ENCODE data around the gene ZNF680. TPM values are rescaled to one million over a fixed set of nuclear protein-coding genes. Genes with fewer than 3 reads are reported as not detected.
"Not testable (repeated sequence)": the region's sequence is repeated elsewhere in the genome, so short reads cannot be mapped to it uniquely, and the experiment has no call there.

Gene ZNF680
- total RNA-seq, 1 donor from 2014 or later: 7.1 TPM

GRCh38 chr7:64569372-64570283 is 6.8 kb upstream of the ZNF680 start:
- Histone ChIP-seq H3K9ac (ENCODE audit: low read length) (peak overlapping the region; percentile 23), H3K4me2 (ENCODE audit: low read length) (peak overlapping the region; percentile 84), H2AFZ (ENCODE audit: low read depth, low read length) (peak overlapping the region; percentile 93), H3K4me3 (ENCODE audit: insufficient read depth, low read depth, low read length) (peak overlapping the region; percentile 51)
- not testable (repeated sequence) for H4K20me1 ChIP-seq (ENCODE audit: insufficient read depth, low read length); H3K27ac ChIP-seq (ENCODE audit: low read depth, low read length); H3K36me3 ChIP-seq (ENCODE audit: insufficient read depth, low read length); H3K36me3 Mint-ChIP-seq (ENCODE audit: low read depth, unreplicated experiment); H3K79me2 ChIP-seq (ENCODE audit: insufficient read depth, low read length); H3K27me3 ChIP-seq (ENCODE audit: insufficient read depth, low read length); H3K27ac Mint-ChIP-seq (ENCODE audit: unreplicated experiment); FAIRE-seq; H3K9me3 Mint-ChIP-seq (ENCODE audit: unreplicated experiment); H3K9me3 ChIP-seq (ENCODE audit: insufficient read depth, low read depth, low read length); H3K4me1 ChIP-seq (ENCODE audit: insufficient read depth, low read length); H3K4me1 Mint-ChIP-seq (ENCODE audit: low read depth, unreplicated experiment)
- H3K4me3 Mint-ChIP-seq (ENCODE audit: unreplicated experiment): peak overlapping the region; percentile 70
- H3K27me3 Mint-ChIP-seq (ENCODE audit: low read depth, unreplicated experiment): peaks cover 13% of the 10 kb centered on the region
- peak; percentile 9 for TF ChIP-seq CTCF (IDR thresholded peaks at IDR 0.05; ENCODE audit: insufficient read depth, low read depth, low read length)
- peak; percentile 22 for DNase-seq (ENCODE audit: low read depth)

GRCh38 chr7:64562256-64562625 is 630 bp downstream of the ZNF680 start:
- Histone ChIP-seq H3K9ac (ENCODE audit: low read length) (peak overlapping the region; percentile 93), H2AFZ (ENCODE audit: low read depth, low read length) (peak overlapping the region; percentile 96), H3K4me2 (ENCODE audit: low read length) (peak overlapping the region; percentile 83), H3K4me1 (ENCODE audit: insufficient read depth, low read length) (peaks cover 12% of the 10 kb centered on the region), H3K9me3 (ENCODE audit: insufficient read depth, low read depth, low read length) (no peaks in the 10 kb centered on the region), H4K20me1 (ENCODE audit: insufficient read depth, low read length) (no peaks in the 10 kb centered on the region), H3K36me3 (ENCODE audit: insufficient read depth, low read length) (no peaks in the 10 kb centered on the region), H3K79me2 (ENCODE audit: insufficient read depth, low read length) (peaks cover 44% of the 10 kb centered on the region), H3K27ac (ENCODE audit: low read depth, low read length) (peak overlapping the region; percentile 87), H3K4me3 (ENCODE audit: insufficient read depth, low read depth, low read length) (peak overlapping the region; percentile 96), H3K27me3 (ENCODE audit: insufficient read depth, low read length) (no peaks in the 10 kb centered on the region)
- DNase-seq (ENCODE audit: low read depth) (peak; percentile 9), FAIRE-seq (no peak)
- H3K36me3 Mint-ChIP-seq (ENCODE audit: low read depth, unreplicated experiment): peaks cover 8% of the 10 kb centered on the region
- H3K27me3 Mint-ChIP-seq (ENCODE audit: low read depth, unreplicated experiment): no peaks in the 10 kb centered on the region
- no peaks in the 10 kb centered on the region for H3K9me3 Mint-ChIP-seq (ENCODE audit: unreplicated experiment)
- H3K4me1 Mint-ChIP-seq (ENCODE audit: low read depth, unreplicated experiment): peaks cover 10% of the 10 kb centered on the region
- TF ChIP-seq EZH2 (IDR thresholded peaks at IDR 0.05; ENCODE audit: insufficient read depth, low read length) (no peak), CTCF (IDR thresholded peaks at IDR 0.05; ENCODE audit: insufficient read depth, low read depth, low read length) (no peak)
- H3K4me3 Mint-ChIP-seq (ENCODE audit: unreplicated experiment): peak overlapping the region; percentile 99
- peak overlapping the region; percentile 98 for H3K27ac Mint-ChIP-seq (ENCODE audit: unreplicated experiment)

- no peak for TF ChIP-seq CTCF (IDR thresholded peaks at IDR 0.05; ENCODE audit: insufficient read depth, low read depth, low read length)
- TF ChIP-seq EZH2 (IDR thresholded peaks at IDR 0.05; ENCODE audit: insufficient read depth, low read length): no peak
- H3K4me1 Mint-ChIP-seq (ENCODE audit: low read depth, unreplicated experiment): peaks cover 10% of the 10 kb centered on the region
- peak overlapping the region; percentile 61 for H3K27ac ChIP-seq (ENCODE audit: low read depth, low read length)
- no peaks in the 10 kb centered on the region for H3K9me3 ChIP-seq (ENCODE audit: insufficient read depth, low read depth, low read length)
- no peak overlapping the region for H3K4me3 ChIP-seq (ENCODE audit: insufficient read depth, low read depth, low read length)
- peak overlapping the region; percentile 48 for H3K27ac Mint-ChIP-seq (ENCODE audit: unreplicated experiment)
- H3K4me1 ChIP-seq (ENCODE audit: insufficient read depth, low read length): peaks cover 12% of the 10 kb centered on the region
- H3K79me2 ChIP-seq (ENCODE audit: insufficient read depth, low read length): peaks cover 68% of the 10 kb centered on the region
- H4K20me1 ChIP-seq (ENCODE audit: insufficient read depth, low read length): no peaks in the 10 kb centered on the region
- H3K27me3 ChIP-seq (ENCODE audit: insufficient read depth, low read length): no peaks in the 10 kb centered on the region
- peak overlapping the region; percentile 32 for H2AFZ ChIP-seq (ENCODE audit: low read depth, low read length)
- no peak overlapping the region for H3K4me3 Mint-ChIP-seq (ENCODE audit: unreplicated experiment)
- peaks cover 2% of the 10 kb centered on the region for H3K9me3 Mint-ChIP-seq (ENCODE audit: unreplicated experiment)
- H3K36me3 ChIP-seq (ENCODE audit: insufficient read depth, low read length): no peaks in the 10 kb centered on the region
- H3K9ac ChIP-seq (ENCODE audit: low read length): peak overlapping the region; percentile 73
- no peaks in the 10 kb centered on the region for H3K27me3 Mint-ChIP-seq (ENCODE audit: low read depth, unreplicated experiment)
- DNase-seq (ENCODE audit: low read depth) (peak; percentile 46), FAIRE-seq (no peak)
- H3K4me2 ChIP-seq (ENCODE audit: low read length): peak overlapping the region; percentile 69
- H3K36me3 Mint-ChIP-seq (ENCODE audit: low read depth, unreplicated experiment): peaks cover 14% of the 10 kb centered on the region
These were observed 3.7 kb downstream of the ZNF680 start for GRCh38 chr7:64559206-64559605.

All from astrocyte (in vitro differentiated cells and primary cell).